Transverse colon (tissue), 4 donors: ENCODE measurements around the gene MAPKAP1. TPM values are rescaled to one million over a fixed set of nuclear protein-coding genes. Genes with fewer than 3 reads are reported as not detected.
"Not testable (repeated sequence)": the region's sequence is repeated elsewhere in the genome, so short reads cannot be mapped to it uniquely, and the experiment has no call there.

Source experiments
- DNase-seq: peaks from one replicate; pipeline ENCODE4 v3.0.0-alpha.2; 2019
- H3K27ac ChIP-seq, 4 donors: fragments of 200-600 bp; sonication (generic); 2 replicates each; pipeline ENCODE4 v1.5.1; 2016 to 2018; ENCODE audit warnings: inconsistent platforms in 4 of 4
- H3K27me3 ChIP-seq: fragments of 200-600 bp; sonication (generic); 2 replicates; pipeline ENCODE4 v1.5.1; 2017; ENCODE audit warnings: inconsistent platforms
- H3K36me3 ChIP-seq, 4 donors: fragments of 200-600 bp; sonication (generic); 2 replicates each; pipeline ENCODE4 v1.5.1; 2017 to 2019; ENCODE audit warnings: inconsistent platforms in 4 of 4
- H3K4me1 ChIP-seq, 4 donors: fragments of 200-600 bp; sonication (generic); 2 replicates each; pipeline ENCODE4 v1.5.1; 2017 to 2020; ENCODE audit warnings: inconsistent platforms in 4 of 4
- H3K4me3 ChIP-seq, 4 donors: fragments of 200-600 bp; sonication (generic); 1 replicate in 1 of 4; 2 replicates in 3 of 4; pipeline versions ENCODE4 v1.5.1 to v1.6.1; 2017 to 2019; ENCODE audit warnings: inconsistent platforms in 4 of 4
- H3K9me3 ChIP-seq, 2 donors: fragments of 200-600 bp; sonication (generic); 2 replicates each; pipeline ENCODE4 v1.5.1; 2017 to 2019; ENCODE audit warnings: inconsistent platforms in 2 of 2
- EP300 ChIP-seq: sonication (generic); formaldehyde crosslinking; IDR thresholded peaks from one replicate; pipeline ENCODE4 v1.6.1; 2017; ENCODE audit warnings: antibody characterized with exemption, low read depth
- POLR2A ChIP-seq: fragments of 450-650 bp; IDR thresholded peaks from one replicate; pipeline ENCODE4 v1.6.1; 2016; ENCODE audit warnings: antibody characterized with exemption, mild to moderate bottlenecking, moderate library complexity
- POLR2AphosphoS5 ChIP-seq, 3 donors: sonication (generic); formaldehyde crosslinking; IDR thresholded peaks; one replicate each; pipeline ENCODE4 v1.6.1; 2016; ENCODE audit warnings: antibody characterized with exemption in 3 of 3
- WGBS, 2 donors: methylation state at CpG; one replicate each; pipeline ENCODE4 v1.1.5; 2018; ENCODE audit warnings: low coverage in 1 of 2; 5-methylcytosine and 5-hydroxymethylcytosine counted together
- in situ Hi-C, 4 donors: fragments of 200-750 bp; cut with MboI; loops; one replicate each; pipeline versions ENCODE4 v1.15.0 to v1.15.1; 2017; ENCODE audit warnings: low sequenced_read_pairs in 3 of 4, low pct_ligation_motif_present in 1 of 4, low pct_unique_long_range_greater_than_20kb in 1 of 4
- intact Hi-C: fragments of 100-400 bp; cut with DNase I; formaldehyde crosslinking; loops from one replicate; pipeline ENCODE4 v1.15.1; 2023; ENCODE audit warnings: low total_unique reads
- total RNA-seq, 4 donors: library from RNA; depleted of rRNA; stranded (reverse); fragments of >200 nt; gene quantifications; one replicate each; pipeline ENCODE4 v1.1.0, GENCODE V29; 2016
- TF ChIP-seq, protein P1 (sequence below), 5 experiments: fragments of 200-600 bp in 3 of 5; fragments of 450-650 bp in 2 of 5; sonication (generic) in 3 of 5; IDR thresholded peaks; 1 replicate in 2 of 5; 2 replicates in 3 of 5; pipeline ENCODE4 v1.5.1; 2016 to 2017; ENCODE audit warnings: antibody characterized with exemption in 5 of 5, inconsistent platforms in 3 of 5, mild to moderate bottlenecking in 2 of 5, moderate library complexity in 1 of 5

MAPKAP1 gene
- total RNA-seq, 4 donors from 2014 or later = 59.8 to 83.4 (median 71.2) TPM

DNA sequence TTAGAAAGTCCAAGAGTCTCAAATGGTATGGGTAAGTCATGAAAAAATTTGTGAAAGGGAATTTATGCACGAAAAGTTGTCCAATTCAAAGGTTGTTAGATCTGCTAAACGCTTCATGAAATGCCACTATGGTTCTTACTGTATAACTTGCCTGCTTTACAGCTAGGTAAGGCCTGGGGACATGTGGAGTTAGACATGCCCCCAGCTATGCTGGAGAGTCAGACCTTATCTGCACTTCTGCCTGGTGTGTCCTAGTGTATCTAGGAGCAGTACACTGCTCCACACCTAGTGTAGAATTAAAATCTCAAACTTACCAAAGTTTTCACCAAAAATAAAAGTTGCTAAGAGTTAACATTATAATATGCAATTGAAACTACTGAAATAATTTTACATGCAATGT lies 136.8 kb downstream of the MAPKAP1 start:
- no peaks in the 10 kb centered on the region for H3K27me3 ChIP-seq
- 87 to 95% methylated on average over 2 of the region's 2 CpGs for WGBS, 2 donors
- peaks cover 3 to 7% of the 10 kb centered on the region in 2 donors for H3K9me3 ChIP-seq
- H3K4me3 ChIP-seq = no peak overlapping the region
- DNase-seq = no peak
- H3K36me3 ChIP-seq = no peaks in the 10 kb centered on the region
- intact Hi-C loops = no loop called here
- TF ChIP-seq POLR2AphosphoS5 (IDR thresholded peaks at IDR 0.05) = no peak
- no peak for TF ChIP-seq POLR2A
- no peak for TF ChIP-seq EP300
- TF ChIP-seq, protein P1, sequence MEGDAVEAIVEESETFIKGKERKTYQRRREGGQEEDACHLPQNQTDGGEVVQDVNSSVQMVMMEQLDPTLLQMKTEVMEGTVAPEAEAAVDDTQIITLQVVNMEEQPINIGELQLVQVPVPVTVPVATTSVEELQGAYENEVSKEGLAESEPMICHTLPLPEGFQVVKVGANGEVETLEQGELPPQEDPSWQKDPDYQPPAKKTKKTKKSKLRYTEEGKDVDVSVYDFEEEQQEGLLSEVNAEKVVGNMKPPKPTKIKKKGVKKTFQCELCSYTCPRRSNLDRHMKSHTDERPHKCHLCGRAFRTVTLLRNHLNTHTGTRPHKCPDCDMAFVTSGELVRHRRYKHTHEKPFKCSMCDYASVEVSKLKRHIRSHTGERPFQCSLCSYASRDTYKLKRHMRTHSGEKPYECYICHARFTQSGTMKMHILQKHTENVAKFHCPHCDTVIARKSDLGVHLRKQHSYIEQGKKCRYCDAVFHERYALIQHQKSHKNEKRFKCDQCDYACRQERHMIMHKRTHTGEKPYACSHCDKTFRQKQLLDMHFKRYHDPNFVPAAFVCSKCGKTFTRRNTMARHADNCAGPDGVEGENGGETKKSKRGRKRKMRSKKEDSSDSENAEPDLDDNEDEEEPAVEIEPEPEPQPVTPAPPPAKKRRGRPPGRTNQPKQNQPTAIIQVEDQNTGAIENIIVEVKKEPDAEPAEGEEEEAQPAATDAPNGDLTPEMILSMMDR (IDR thresholded peaks at IDR 0.05) = no peak
- peaks cover 0 to 7% (median 2%) of the 10 kb centered on the region in 4 donors for H3K4me1 ChIP-seq
- in situ Hi-C loops = no loop called here
- no peak overlapping the region for H3K27ac ChIP-seq

DNA sequence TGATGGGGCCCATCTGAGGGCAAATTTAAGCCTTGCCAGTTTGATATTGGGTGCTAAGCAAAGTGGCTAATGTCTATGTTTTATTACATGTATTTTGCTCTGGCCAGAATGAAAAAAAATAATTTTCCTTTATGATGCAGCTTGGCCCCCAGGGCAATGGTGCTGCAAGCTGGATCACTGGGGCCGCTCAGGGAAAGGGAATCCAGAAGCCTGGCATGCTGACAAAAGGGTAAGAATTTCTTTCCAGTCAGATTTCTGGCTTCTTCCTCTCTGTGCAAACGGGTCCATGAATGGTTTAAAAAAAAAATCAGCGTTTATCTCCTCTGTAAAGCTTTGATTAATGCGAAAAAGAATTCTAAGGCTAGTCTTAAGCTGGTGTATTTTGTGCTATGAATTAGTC lies 138.4 kb downstream of the MAPKAP1 start:
- Histone ChIP-seq H3K4me1 (peaks cover 0 to 7% (median 2%) of the 10 kb centered on the region in 4 donors), H3K4me3 (no peak overlapping the region), H3K9me3 (peaks cover 3 to 7% of the 10 kb centered on the region in 2 donors), H3K27me3 (no peaks in the 10 kb centered on the region), H3K36me3 (no peaks in the 10 kb centered on the region), H3K27ac (no peak overlapping the region)
- intact Hi-C loops = no loop called here
- no peak for DNase-seq
- in situ Hi-C loops = no loop called here
- TF ChIP-seq, protein P1 (IDR thresholded peaks at IDR 0.05) = no peak
- no peak for TF ChIP-seq EP300
- 71 to 80% methylated on average over 3 to 4 of the region's 4 CpGs for WGBS, 2 donors

DNA sequence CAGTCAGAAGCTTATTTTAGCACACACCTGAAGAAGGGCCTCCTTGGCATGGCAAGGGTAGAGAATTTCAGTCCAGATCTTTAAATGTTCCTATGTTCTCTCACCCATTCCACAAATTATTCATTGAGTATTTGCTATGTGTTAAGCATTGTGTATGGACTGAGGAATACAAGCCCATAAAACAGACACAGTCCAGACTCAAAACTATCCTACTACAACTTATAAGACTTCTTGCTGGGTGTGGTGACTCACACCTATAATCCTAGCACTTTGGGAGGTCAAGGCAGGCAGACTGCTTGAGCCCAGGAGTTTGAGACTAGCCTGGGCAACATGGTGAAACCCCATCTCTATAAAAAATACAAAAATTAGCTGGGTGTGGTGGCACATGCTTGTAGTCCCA lies 141.0 kb downstream of the MAPKAP1 start:
- in situ Hi-C loops, H3K9me3 ChIP-seq, H3K27ac ChIP-seq, intact Hi-C loops, DNase-seq, H3K27me3 ChIP-seq, H3K4me3 ChIP-seq, H3K4me1 ChIP-seq, H3K36me3 ChIP-seq: not testable (repeated sequence)
- TF ChIP-seq POLR2AphosphoS5 (IDR thresholded peaks at IDR 0.05) = peak in 1 of 3 donors; percentile 14

DNA sequence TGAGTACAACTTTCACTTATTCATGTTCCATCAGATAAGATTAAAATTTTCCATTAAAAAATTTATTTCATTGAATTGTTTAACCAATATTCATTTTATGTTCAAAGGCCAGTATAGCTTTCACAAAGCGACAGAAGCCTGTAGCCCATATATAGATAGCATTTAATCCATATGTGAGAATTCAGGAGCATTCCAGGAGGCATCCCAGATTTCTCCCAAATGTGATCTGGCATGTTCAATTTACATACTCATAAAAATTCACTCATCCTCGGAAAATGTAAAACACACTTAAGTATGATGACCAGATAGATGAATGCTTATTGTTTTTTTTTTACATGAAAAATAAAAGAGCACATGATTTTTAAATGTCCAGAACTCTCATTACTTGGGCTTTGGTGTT lies 141.9 kb downstream of the MAPKAP1 start:
- TF ChIP-seq POLR2AphosphoS5 (IDR thresholded peaks at IDR 0.05) (no peak), POLR2A (no peak), EP300 (no peak)
- TF ChIP-seq, protein P1 (IDR thresholded peaks at IDR 0.05) = no peak
- Histone ChIP-seq H3K27me3 (no peaks in the 10 kb centered on the region), H3K9me3 (no peaks in the 10 kb centered on the region), H3K4me1 (peaks cover 0 to 7% (median 5%) of the 10 kb centered on the region in 4 donors), H3K4me3 (no peak overlapping the region), H3K27ac (no peak overlapping the region), H3K36me3 (no peaks in the 10 kb centered on the region)
- 93 to 97% methylated on average over 2 of the region's 2 CpGs for WGBS, 2 donors
- no peak for DNase-seq
- in situ Hi-C loops = no loop called here
- intact Hi-C loops = no loop called here

DNA sequence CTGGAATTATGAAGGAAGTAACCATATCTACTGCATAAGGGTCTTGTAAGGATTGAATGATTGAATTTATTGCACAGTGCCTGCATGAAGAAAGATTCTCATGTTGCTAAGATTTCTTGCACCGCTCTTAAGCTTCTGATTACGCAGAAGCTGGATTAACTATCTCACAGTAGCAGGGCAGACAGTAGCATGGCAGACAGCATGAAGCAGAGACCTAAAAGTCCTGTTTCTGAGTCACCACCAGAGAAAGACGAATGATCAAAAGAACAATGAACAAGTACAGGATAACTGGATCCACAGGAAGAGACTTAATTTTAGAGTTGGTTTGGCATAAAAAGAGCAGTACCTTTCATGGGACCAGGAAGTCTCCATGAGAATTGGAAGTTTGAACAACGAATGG lies 142.4 kb downstream of the MAPKAP1 start:
- no peak for DNase-seq
- Histone ChIP-seq H3K4me1 (peaks cover 0 to 7% (median 5%) of the 10 kb centered on the region in 4 donors), H3K27ac (no peak overlapping the region), H3K4me3 (no peak overlapping the region), H3K36me3 (no peaks in the 10 kb centered on the region), H3K27me3 (no peaks in the 10 kb centered on the region), H3K9me3 (no peaks in the 10 kb centered on the region)
- in situ Hi-C loops = no loop called here
- intact Hi-C loops = loop anchor here (5.0 kb wide), 1 partner anchor 157 kb away; no protein-coding TSS in a partner anchor
- no peak for TF ChIP-seq POLR2AphosphoS5 (IDR thresholded peaks at IDR 0.05)
- no peak for TF ChIP-seq POLR2A
- TF ChIP-seq, protein P1 (IDR thresholded peaks at IDR 0.05) = no peak
- no peak for TF ChIP-seq EP300
- 85 to 90% methylated on average over 4 of the region's 4 CpGs for WGBS, 2 donors
